ENCODE measurements around the gene UTP15. TPM values are rescaled to one million over a fixed set of nuclear protein-coding genes. Genes with fewer than 3 reads are reported as not detected.

Gene UTP15
- total RNA-seq, 1 donor from 2014 or later, result 16.7 TPM

DNA sequence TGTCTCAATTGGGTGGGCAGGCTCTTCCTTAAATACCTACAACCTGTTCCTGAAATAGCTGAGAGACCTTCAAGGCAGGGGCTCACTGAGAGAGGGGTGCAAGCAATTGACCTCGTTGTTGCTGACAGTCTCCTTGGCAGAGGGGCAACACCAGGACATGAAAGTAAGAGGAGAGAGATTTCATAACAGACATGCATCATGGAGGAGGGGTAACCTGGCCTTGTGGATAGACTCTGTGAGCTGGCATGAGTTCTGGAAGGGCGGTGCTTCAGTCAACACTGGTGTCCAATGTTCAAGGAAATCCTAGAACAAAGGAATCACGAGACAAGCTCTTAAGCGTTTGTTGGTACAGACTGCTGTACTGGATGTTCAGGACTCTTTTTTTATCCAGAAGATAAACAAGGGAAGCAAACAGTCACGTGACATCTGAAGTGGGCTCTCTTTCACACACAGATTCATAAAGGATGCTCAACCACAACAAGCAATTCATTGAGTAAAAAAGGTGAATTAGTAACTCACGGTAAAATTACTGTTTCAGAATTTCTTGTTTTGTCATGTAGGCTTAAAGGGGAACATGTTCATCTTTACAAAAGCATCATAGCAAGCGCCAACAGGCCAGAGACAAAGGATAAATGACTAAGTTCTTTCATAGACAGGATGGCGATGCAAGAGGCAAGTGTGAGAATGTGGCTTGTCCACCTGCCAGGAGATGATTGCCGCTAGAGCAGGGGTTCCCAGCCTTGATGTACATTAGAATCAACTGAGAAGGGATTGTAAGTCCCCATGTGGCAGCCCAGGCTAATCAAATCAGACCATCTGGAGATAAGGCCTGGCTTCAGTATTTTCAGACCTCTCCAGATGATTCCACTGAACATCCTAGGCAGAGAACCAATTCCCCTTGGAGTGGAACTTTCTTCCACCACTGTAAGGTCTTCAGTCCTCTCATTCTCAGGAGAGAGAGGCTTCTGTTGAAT, 20.8 kb upstream of the UTP15 start:
- TF ChIP-seq, protein P1, sequence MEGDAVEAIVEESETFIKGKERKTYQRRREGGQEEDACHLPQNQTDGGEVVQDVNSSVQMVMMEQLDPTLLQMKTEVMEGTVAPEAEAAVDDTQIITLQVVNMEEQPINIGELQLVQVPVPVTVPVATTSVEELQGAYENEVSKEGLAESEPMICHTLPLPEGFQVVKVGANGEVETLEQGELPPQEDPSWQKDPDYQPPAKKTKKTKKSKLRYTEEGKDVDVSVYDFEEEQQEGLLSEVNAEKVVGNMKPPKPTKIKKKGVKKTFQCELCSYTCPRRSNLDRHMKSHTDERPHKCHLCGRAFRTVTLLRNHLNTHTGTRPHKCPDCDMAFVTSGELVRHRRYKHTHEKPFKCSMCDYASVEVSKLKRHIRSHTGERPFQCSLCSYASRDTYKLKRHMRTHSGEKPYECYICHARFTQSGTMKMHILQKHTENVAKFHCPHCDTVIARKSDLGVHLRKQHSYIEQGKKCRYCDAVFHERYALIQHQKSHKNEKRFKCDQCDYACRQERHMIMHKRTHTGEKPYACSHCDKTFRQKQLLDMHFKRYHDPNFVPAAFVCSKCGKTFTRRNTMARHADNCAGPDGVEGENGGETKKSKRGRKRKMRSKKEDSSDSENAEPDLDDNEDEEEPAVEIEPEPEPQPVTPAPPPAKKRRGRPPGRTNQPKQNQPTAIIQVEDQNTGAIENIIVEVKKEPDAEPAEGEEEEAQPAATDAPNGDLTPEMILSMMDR (IDR thresholded peaks at IDR 0.05), result no peak
- H3K27ac Mint-ChIP-seq (ENCODE audit: unreplicated experiment), result no peak overlapping the region
- no peaks in the 10 kb centered on the region for H3K36me3 Mint-ChIP-seq (ENCODE audit: low read depth)
- H3K9me3 Mint-ChIP-seq (ENCODE audit: low read depth), result peaks cover 3% of the 10 kb centered on the region
- H3K4me1 Mint-ChIP-seq (ENCODE audit: low read depth), result peaks cover 6% of the 10 kb centered on the region
- H3K4me3 Mint-ChIP-seq (ENCODE audit: unreplicated experiment), result no peak overlapping the region
- no peak for DNase-seq (ENCODE audit: low spot score)
- peaks cover 10% of the 10 kb centered on the region for H3K27me3 Mint-ChIP-seq (ENCODE audit: low read depth)

DNA sequence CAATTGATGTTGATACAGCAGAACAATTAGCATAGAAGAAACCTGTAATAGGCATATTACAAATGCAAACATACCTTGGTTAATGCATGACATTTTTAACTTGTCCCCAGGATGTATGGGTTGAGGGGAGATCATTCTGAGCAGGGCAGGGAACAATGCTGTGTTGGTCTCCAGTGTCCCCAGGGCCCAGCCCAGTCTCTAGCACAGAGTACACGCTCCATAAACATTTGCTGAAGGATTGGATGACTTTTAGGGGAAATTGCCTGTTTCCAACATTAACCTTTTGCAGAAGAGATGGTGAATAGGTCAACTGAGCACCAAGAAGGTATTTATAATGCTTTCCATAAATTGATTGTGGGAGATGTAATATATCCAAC, 20.2 kb upstream of the UTP15 start:
- no peaks in the 10 kb centered on the region for H3K4me1 Mint-ChIP-seq (ENCODE audit: low read depth)
- H3K27ac Mint-ChIP-seq (ENCODE audit: unreplicated experiment), result no peak overlapping the region
- H3K36me3 Mint-ChIP-seq (ENCODE audit: low read depth), result no peaks in the 10 kb centered on the region
- TF ChIP-seq, protein P1 (IDR thresholded peaks at IDR 0.05), result no peak
- DNase-seq (ENCODE audit: low spot score), result no peak
- peaks cover 9% of the 10 kb centered on the region for H3K27me3 Mint-ChIP-seq (ENCODE audit: low read depth)
- H3K9me3 Mint-ChIP-seq (ENCODE audit: low read depth), result peaks cover 3% of the 10 kb centered on the region
- H3K4me3 Mint-ChIP-seq (ENCODE audit: unreplicated experiment), result no peak overlapping the region

DNA sequence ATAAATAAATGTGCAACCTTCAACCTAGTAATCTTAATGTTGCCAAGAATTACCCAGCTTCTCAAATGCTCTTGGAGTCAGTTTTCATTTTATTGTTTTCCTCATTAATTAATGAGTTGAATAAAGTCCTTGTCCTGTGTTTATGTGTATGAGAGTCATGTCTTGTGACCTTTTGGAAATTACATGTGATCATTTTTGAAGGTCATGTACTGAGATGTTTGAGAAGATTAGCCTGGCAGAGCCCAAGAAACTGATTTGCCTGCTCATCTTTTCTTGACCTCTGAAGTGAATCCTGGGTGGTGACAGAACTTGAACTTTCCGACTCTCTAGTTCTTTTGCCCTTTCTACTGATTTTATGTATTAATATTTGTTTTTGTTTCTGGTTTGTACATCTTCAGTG, 15.5 kb upstream of the UTP15 start:
- H3K27ac Mint-ChIP-seq (ENCODE audit: unreplicated experiment), result no peak overlapping the region
- peaks cover 3% of the 10 kb centered on the region for H3K27me3 Mint-ChIP-seq (ENCODE audit: low read depth)
- H3K4me3 Mint-ChIP-seq (ENCODE audit: unreplicated experiment), result no peak overlapping the region
- peaks cover 3% of the 10 kb centered on the region for H3K9me3 Mint-ChIP-seq (ENCODE audit: low read depth)
- TF ChIP-seq, protein P1 (IDR thresholded peaks at IDR 0.05), result no peak
- H3K36me3 Mint-ChIP-seq (ENCODE audit: low read depth), result peaks cover 11% of the 10 kb centered on the region
- H3K4me1 Mint-ChIP-seq (ENCODE audit: low read depth), result no peaks in the 10 kb centered on the region
- no peak for DNase-seq (ENCODE audit: low spot score)

DNA sequence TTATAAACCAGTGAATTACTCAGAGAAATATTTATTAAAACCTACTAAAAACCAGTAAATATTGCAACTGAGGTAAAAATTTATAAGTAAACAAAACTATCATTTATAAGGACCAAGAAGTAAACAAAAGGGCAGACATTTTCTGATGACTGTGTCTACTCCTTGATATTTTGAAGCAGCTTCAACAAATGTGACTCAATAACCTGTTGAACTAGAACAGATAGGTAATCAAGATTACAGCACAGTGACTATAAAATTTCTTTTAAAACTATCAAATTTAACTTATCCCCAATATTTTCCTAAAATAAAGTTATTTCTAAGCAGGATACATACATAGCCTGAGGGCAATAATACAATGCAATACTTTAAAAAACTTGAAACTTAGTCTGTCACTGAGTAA, 12.9 kb upstream of the UTP15 start:
- Mint-ChIP-seq H3K36me3 (ENCODE audit: low read depth) (peaks cover 13% of the 10 kb centered on the region), H3K27ac (ENCODE audit: unreplicated experiment) (no peak overlapping the region), H3K4me1 (ENCODE audit: low read depth) (peaks cover 5% of the 10 kb centered on the region), H3K4me3 (ENCODE audit: unreplicated experiment) (no peak overlapping the region), H3K27me3 (ENCODE audit: low read depth) (peaks cover 3% of the 10 kb centered on the region), H3K9me3 (ENCODE audit: low read depth) (peaks cover 3% of the 10 kb centered on the region)
- TF ChIP-seq, protein P1 (IDR thresholded peaks at IDR 0.05), result no peak
- DNase-seq (ENCODE audit: low spot score), result no peak

DNA sequence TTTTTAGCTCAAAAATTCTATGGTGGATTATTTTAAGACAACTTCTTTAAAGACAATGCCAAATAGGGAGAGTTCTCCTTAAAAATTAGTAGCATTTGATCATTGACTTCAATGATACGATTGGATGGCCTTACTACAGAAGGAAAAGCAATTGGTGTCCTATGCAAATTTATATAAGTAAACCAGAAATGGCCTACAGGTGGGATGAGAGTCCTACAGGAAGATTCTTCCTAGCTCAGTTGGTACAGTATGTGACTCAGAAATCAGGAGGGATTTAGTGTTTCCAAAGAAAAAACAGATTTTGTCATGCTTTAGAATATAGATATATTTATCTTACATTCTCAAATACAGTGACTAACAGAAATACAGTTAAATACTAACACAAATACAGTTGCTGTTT, 6.6 kb upstream of the UTP15 start:
- DNase-seq (ENCODE audit: low spot score), result no peak
- H3K27me3 Mint-ChIP-seq (ENCODE audit: low read depth), result no peaks in the 10 kb centered on the region
- H3K4me3 Mint-ChIP-seq (ENCODE audit: unreplicated experiment), result no peak overlapping the region
- no peaks in the 10 kb centered on the region for H3K9me3 Mint-ChIP-seq (ENCODE audit: low read depth)
- H3K4me1 Mint-ChIP-seq (ENCODE audit: low read depth), result peaks cover 13% of the 10 kb centered on the region
- H3K27ac Mint-ChIP-seq (ENCODE audit: unreplicated experiment), result no peak overlapping the region
- H3K36me3 Mint-ChIP-seq (ENCODE audit: low read depth), result peaks cover 17% of the 10 kb centered on the region
- TF ChIP-seq, protein P1 (IDR thresholded peaks at IDR 0.05), result no peak

Data from chondrocyte (in vitro differentiated cells).